HG02642 (cell line): ENCODE data around the gene SAMD14.

ENCODE experiments used
- ATAC-seq: cut with Tn5 transposase; IDR thresholded peaks from one replicate; pipeline ENCODE4 v1.9.1; 2021; ENCODE audit warnings: mild to moderate bottlenecking; ENCODE audit not compliant: unreplicated experiment, poor library complexity

The SAMD14 gene

GRCh38 chr17:50135316-50136095 is 5.5 kb upstream of the SAMD14 start:
- no peak for ATAC-seq

- no peak for ATAC-seq
Observed at GRCh38 chr17:50134206-50135110, 4.5 kb upstream of the SAMD14 start.

- ATAC-seq: no peak
Observed at GRCh38 chr17:50133769-50134099, 3.8 kb upstream of the SAMD14 start.

GRCh38 chr17:50133028-50133768 is 3.2 kb upstream of the SAMD14 start:
- ATAC-seq: no peak

GRCh38 chr17:50132104-50132794 is 2.3 kb upstream of the SAMD14 start:
- ATAC-seq: no peak

- no peak for ATAC-seq
Observed at GRCh38 chr17:50130559-50131305, 772 bp upstream of the SAMD14 start.

GRCh38 chr17:50129353-50129727 is 620 bp downstream of the SAMD14 start:
- ATAC-seq: no peak

- no peak for ATAC-seq
Observed at GRCh38 chr17:50128441-50129352, 1.3 kb downstream of the SAMD14 start.

- no peak for ATAC-seq
Observed at GRCh38 chr17:50127697-50128361, 2.1 kb downstream of the SAMD14 start.

GRCh38 chr17:50125420-50125997 is 4.5 kb downstream of the SAMD14 start:
- ATAC-seq: no peak

- no peak for ATAC-seq
Observed at GRCh38 chr17:50123649-50124349, 6.2 kb downstream of the SAMD14 start.

- no peak for ATAC-seq
Observed at GRCh38 chr17:50122945-50123344, 7.0 kb downstream of the SAMD14 start.

- no peak for ATAC-seq
Observed at GRCh38 chr17:50120475-50121253, 9.3 kb downstream of the SAMD14 start.

- ATAC-seq: no peak
Observed at GRCh38 chr17:50118828-50119218, 11.1 kb downstream of the SAMD14 start.

- no peak for ATAC-seq
Observed at GRCh38 chr17:50118076-50118827, 11.7 kb downstream of the SAMD14 start.
